Epithelial cell of esophagus (primary cell): Measurements from ENCODE around the gene TSG101.

Experiments
- DNase-seq: peaks from one replicate; pipeline ENCODE4 v3.0.0; 2010; ENCODE audit warnings: low read depth
- H3K4me3 ChIP-seq: 2 replicates; pipeline ENCODE4 v1.5.1; 2011; ENCODE audit warnings: mild to moderate bottlenecking, low read length, control low read depth
- CTCF ChIP-seq: IDR thresholded peaks from 2 replicates; pipeline ENCODE4 v1.5.1; 2011; ENCODE audit warnings: low read depth, mild to moderate bottlenecking, low read length, control low read depth, inconsistent platforms; ENCODE audit not compliant: insufficient read depth; ENCODE audit errors: missing control alignments

Gene TSG101

GRCh38 chr11:18524248-18524647 is 2.5 kb downstream of the TSG101 start:
- H3K4me3 ChIP-seq = no peak overlapping the region
- TF ChIP-seq CTCF = no peak
- no peak for DNase-seq

- DNase-seq = peak; percentile 29
- H3K4me3 ChIP-seq = no peak overlapping the region
- TF ChIP-seq CTCF = no peak
Observed at GRCh38 chr11:18523084-18523483, 3.7 kb downstream of the TSG101 start.

GRCh38 chr11:18522388-18522787 is 4.4 kb downstream of the TSG101 start:
- H3K4me3 ChIP-seq = no peak overlapping the region
- peak; percentile 24 for DNase-seq
- peak; percentile 20 for TF ChIP-seq CTCF

GRCh38 chr11:18521122-18521521 is 5.6 kb downstream of the TSG101 start:
- no peak for TF ChIP-seq CTCF
- no peak overlapping the region for H3K4me3 ChIP-seq

GRCh38 chr11:18502352-18502751 is 24.4 kb downstream of the TSG101 start:
- no peak for DNase-seq
- no peak overlapping the region for H3K4me3 ChIP-seq
- no peak for TF ChIP-seq CTCF

More at GRCh38 chr11:18521122-18521521, 5.6 kb downstream of the TSG101 start:
- no peak for DNase-seq

GRCh38 chr11:18501629-18502028 is 25.1 kb downstream of the TSG101 start:
- no peak for TF ChIP-seq CTCF
- no peak for DNase-seq

GRCh38 chr11:18498039-18498438 is 28.7 kb downstream of the TSG101 start:
- no peak for TF ChIP-seq CTCF
- H3K4me3 ChIP-seq = no peak overlapping the region
- DNase-seq = no peak

More at GRCh38 chr11:18501629-18502028, 25.1 kb downstream of the TSG101 start:
- H3K4me3 ChIP-seq = no peak overlapping the region
